ENCODE data around the gene POLRMT.

DNA sequence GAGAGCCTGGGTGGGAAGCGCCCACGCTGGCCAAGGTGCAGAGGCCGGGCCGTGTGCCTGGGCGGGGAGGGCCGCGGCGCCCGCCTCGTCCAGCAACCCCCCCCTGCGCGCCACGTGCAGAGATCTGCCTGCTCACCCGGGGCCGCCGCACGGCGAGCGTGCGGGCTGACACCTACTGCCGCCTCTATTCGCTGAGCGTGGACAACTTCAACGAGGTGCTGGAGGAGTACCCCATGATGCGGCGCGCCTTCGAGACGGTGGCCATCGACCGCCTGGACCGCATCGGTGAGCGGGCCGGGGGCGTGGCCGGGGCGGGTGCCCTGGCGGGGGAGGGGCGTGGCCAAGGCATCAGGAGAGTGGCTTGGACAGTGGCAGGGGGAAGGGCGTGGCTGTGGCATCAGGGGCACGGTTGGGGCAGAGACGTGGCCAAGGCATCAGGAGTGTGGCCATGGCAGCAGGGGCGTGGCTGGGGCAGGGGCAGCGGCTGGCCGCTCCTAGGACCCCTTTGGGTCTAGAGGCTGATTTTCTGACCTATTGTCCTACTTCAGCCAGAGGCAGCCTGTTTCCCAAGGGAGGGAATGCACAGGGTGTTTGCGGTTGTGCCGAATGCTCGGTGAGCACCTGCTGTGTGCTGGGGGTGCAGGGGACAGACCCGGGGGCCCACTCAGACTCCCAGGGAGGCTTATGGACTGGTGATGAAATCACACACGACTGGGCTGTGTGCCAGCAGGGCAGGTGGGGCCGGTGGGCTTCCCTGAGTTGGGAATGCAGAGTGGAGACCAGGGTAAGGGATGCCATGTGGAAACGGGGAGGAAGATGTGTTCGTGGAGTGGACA, 19.4 kb downstream of the POLRMT start:
- TF ChIP-seq, protein P1, sequence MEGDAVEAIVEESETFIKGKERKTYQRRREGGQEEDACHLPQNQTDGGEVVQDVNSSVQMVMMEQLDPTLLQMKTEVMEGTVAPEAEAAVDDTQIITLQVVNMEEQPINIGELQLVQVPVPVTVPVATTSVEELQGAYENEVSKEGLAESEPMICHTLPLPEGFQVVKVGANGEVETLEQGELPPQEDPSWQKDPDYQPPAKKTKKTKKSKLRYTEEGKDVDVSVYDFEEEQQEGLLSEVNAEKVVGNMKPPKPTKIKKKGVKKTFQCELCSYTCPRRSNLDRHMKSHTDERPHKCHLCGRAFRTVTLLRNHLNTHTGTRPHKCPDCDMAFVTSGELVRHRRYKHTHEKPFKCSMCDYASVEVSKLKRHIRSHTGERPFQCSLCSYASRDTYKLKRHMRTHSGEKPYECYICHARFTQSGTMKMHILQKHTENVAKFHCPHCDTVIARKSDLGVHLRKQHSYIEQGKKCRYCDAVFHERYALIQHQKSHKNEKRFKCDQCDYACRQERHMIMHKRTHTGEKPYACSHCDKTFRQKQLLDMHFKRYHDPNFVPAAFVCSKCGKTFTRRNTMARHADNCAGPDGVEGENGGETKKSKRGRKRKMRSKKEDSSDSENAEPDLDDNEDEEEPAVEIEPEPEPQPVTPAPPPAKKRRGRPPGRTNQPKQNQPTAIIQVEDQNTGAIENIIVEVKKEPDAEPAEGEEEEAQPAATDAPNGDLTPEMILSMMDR (IDR thresholded peaks at IDR 0.05): no peak
- no peak for TF ChIP-seq POLR2A (IDR thresholded peaks at IDR 0.05)

All from heart left ventricle (tissue), 13 donors.